Heart left ventricle (tissue), 13 donors: ENCODE results near the gene ANKMY2.

Experiments used
- POLR2A ChIP-seq, 2 donors: fragments of 450-650 bp; IDR thresholded peaks; one replicate each; pipeline ENCODE4 v1.6.1; 2017; ENCODE audit warnings: antibody characterized with exemption in 2 of 2, mild to moderate bottlenecking in 2 of 2, moderate library complexity in 2 of 2
- TF ChIP-seq, protein P1 (sequence below), 12 donors: fragments of 200-600 bp; sonication (generic) in 4 of 12; IDR thresholded peaks; one replicate each; pipeline versions ENCODE4 v1.5.0 to v1.8.0; 2018 to 2022; ENCODE audit warnings: antibody characterized with exemption in 12 of 12, mild to moderate bottlenecking in 5 of 12
- donor health status: ischemic (EF 13 %, LVEDD 7.1; RV severe dilation, severe dysfunction).
- donor health status: DM: no; HTN: yes; CAD: no.
- donor health status: DM: no; HTN: no; CAD: no.
- donor health status: ischemic (EF 25% LVEDD 6.9; RV normal size, moderate dysfunction).
- donor health status: ischemic (EF 25% LVEDD 5.7; RV mildly dilated, moderate dysfunction).
- donor health status: ischemic (EF 35%, LVEDD 5.7; RV mildly dilated, moderate dysfunction).
- donor health status: nonischemic (EF 11% LVEDD 7.7; RV severe dilation, severe dysfunction).
- donor health status: DM: yes; HTN: yes; CAD: no.
- donor health status: PGD.
- donor health status: ischemic (EF 29% LVEDD 5.4; RV normal size, mild dysfunction).
- donor health status: nonischemic (EF 23%, LVEDD 6.1; RV moderate dilation, normal function).

DNA sequence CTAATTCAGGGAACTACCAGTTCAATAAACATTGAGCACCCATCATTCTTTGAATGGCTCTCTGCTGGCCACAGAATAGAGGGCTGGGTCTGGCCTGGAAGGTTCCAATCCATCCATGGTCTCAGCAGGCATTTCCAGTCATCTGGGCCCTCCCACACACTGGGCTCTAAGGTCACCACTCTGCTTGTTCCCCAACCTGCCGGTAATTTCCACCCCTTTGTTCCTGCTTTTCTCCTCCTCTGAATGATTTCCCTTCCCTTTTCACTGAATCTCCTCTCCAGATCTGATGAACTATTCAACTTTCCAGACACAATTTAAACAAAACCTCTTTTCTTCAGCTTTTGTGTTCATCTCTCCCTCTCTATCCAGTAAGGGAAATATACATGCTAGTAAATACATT lies 3.0 kb upstream of the ANKMY2 start:
- TF ChIP-seq, protein P1, sequence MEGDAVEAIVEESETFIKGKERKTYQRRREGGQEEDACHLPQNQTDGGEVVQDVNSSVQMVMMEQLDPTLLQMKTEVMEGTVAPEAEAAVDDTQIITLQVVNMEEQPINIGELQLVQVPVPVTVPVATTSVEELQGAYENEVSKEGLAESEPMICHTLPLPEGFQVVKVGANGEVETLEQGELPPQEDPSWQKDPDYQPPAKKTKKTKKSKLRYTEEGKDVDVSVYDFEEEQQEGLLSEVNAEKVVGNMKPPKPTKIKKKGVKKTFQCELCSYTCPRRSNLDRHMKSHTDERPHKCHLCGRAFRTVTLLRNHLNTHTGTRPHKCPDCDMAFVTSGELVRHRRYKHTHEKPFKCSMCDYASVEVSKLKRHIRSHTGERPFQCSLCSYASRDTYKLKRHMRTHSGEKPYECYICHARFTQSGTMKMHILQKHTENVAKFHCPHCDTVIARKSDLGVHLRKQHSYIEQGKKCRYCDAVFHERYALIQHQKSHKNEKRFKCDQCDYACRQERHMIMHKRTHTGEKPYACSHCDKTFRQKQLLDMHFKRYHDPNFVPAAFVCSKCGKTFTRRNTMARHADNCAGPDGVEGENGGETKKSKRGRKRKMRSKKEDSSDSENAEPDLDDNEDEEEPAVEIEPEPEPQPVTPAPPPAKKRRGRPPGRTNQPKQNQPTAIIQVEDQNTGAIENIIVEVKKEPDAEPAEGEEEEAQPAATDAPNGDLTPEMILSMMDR (IDR thresholded peaks at IDR 0.05) = no peak
- no peak for TF ChIP-seq POLR2A (IDR thresholded peaks at IDR 0.05)
